ENCODE data around the gene KY. TPM values are rescaled to one million over a fixed set of nuclear protein-coding genes. Genes with fewer than 3 reads are reported as not detected.
"Not testable (repeated sequence)": the region's sequence is repeated elsewhere in the genome, so short reads cannot be mapped to it uniquely, and the experiment has no call there.

The KY gene
- polyA plus RNA-seq, 5 donors = 0.58 to 6.1 (median 1.9) TPM

DNA sequence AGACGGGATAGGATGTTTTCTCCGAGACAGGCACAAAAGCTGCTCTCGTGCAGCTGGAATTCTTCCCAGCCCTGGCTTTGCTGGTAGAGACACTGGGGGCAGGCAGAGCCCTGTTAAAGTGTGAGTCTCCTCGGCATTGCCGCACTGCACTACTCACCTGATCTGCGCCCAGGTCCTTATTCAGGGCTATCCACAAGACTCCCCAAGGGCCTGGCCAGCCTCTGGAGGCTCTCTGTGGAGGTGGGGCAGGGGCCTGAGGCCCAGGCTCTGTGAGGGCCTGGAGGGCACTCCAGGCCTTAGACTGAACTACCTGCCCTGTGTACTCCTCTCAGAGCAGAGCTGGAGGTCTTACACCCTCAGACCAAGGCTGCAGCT lies 48.4 kb downstream of the KY start:
- no peak for DNase-seq

DNA sequence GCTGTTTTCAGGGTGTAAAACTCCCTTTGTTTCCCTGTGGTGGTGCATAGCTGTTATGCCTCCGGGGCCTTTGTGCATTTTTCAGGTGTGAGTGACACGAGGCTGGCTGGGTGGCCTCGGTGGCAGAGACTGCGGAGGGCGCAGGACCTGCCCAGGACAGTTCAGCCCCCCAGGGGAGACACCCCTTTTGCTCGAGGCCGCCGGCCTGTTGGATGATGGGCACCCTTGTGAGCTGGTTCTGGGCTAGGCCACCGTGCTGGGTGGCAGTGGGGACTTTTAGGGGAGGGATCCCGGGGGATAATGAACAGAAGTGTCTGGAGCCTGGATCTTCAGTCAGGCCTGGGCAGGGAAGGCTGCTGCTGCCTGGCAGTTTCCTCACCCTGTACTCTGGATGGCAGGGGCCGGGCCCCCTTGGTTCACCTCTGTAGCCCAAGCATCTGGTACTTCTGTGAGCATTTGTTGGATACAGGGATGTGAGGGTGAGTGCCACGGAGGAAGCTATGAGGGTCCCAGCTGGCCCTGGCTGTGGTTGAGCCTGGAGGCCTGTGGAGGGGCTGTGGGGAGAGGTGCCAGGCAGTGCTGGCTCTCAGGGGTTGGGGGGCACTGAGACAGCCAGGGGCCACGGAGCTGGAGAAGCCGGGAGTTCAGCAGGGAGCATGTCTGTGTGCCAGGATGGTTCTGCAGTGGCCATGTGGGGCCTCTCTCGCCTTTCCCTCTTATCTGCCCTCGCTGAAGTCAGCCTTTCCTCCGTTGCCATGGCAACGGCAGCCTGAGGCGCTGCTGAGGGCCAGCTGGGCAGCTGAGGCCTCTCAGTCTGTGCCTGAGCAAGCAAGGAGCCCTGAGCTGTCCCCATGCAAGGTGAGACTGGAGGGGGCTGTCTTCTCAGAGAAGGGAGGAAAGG lies 49.0 kb downstream of the KY start:
- peak; percentile 78 to 82 for DNase-seq

DNA sequence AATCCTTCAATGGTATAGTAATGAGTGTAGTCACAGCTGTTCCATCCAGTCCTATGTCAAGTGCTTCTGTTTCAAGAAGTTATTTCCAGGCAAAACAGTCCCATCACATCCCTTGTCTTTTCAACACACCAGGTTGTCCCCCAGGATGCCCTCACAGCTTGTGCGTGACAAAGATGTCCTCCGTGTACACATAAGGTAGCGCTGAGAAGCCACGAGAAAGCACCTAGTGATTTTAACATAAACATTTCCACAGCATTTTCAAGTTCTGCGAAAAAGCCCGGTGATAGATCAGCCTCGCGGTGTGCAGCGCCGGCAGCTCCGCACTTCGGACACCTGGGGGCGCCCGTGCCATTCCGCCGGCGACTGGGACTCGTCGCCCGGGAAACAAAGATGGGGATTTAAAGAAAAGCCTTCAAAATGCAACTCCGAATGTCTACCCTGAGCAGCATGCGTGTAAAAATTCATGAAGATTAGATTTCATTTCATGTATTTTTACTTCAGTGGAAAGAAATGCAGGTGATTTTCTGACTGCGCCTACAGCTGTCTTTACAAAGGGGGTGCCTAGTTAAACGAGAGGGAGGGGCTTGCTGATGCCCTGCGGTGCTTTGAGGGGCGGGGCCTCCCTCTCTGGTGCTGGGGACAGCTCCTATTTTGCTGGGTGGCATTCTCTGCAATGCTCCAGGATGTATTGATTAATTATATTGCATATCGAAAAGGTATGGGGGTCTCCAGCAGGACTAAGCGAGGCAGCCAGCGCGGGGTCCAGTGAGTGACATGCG lies 49.9 kb downstream of the KY start:
- peak; percentile 56 to 70 for DNase-seq

DNA sequence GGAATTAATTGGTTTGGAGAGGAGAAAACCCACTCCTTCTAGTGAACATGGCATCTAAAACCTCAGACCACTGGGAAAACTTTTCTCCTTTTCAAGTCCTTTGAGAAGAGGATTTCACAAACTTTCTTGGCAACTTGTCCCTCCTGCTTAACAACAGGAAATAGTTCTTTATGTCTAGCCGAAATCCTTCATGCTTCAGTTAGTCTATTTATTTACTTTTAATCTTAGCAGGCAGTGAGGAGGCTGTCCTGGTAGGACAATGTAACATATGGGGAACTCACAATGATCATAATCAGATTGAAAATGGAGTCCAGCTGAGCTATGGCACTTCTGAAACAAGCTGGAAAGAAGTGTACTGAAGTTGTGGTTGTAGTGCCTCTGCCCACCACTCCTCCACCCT lies 50.6 kb downstream of the KY start:
- no peak for DNase-seq

DNA sequence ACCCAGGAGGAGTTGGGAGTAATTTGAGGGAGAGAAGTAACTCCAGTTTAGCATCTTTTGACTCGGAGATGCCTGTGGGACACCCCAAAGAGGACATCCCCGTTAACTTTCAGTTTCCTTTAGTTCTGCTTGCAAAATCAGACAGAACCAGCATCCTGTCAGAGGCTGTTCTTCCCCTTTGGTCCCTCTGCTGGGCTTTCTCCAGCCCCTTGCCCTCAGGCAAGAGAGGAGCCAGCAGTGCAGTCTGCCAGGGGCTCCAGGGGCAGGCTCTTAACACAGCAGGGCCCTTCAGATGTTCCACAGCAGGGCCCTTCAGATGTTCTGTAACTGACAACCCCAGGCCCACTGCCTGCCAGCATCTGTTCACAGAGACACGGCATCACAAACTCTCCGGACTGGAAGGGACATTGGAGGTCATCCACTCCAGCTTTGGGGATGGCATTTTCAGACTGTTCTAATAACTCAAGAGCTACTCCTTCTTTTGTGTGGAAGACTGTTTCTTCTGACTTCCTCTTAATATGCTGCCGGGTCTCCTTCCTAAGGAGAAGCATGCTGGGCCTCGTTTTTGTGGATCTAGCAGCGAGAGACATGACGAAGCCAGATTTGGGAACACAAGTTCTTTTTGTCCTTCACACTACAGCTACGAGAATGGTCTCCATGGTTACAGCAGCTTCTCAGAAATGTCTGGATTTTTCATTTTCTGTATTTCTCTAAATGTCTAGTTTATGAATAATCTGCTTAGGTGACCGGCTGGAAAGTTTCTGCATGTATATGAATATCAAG lies 51.9 kb downstream of the KY start:
- no peak for DNase-seq

DNA sequence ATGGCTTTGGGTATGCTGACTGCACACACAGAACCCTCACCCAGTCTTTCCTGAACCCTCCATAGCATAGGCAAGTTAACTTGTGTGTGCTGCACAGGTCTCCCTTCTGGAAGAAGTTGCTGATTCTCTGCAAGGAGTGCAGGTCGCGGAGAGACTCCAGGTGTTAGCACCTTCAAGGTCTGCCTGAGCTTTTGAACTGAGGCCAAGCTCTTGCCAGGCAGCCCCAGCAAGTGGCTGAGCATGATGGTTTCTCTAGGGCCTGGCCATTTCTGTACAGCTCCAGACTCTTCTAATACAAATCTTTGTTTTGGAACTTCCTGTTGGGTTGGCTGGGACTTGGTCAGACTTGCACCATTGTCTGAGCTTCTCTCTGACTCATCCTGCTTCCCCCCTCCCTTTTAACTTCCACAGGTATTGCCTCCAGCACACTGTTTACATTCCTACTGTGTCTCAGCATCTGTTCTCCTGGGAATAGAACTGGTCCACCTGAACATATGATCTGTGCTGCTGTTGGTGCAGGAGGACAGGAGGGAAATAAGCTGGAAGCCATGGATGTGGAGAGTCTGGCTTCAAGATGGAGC lies 53.3 kb downstream of the KY start:
- no peak for DNase-seq

DNA sequence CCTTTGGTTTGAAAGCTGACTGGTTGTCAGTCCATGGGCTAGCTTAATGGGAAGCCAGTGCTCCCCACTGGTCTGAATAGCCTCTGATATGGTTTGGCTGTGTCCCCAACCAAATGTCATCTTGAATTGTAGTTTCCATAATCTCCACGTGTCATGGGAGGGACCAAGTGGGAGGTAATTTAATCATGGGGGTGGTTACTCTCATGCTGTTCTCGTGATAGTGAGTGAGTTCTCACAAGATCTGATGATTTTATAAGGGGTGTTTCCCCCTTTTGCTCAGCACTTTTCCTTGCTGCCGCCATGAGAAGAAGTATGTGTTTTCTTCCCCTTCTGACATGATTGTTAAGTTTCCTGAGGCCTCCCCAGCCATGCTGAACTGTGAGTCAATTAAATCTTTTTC lies 55.8 kb downstream of the KY start:
- DNase-seq = not testable (repeated sequence)

DNA sequence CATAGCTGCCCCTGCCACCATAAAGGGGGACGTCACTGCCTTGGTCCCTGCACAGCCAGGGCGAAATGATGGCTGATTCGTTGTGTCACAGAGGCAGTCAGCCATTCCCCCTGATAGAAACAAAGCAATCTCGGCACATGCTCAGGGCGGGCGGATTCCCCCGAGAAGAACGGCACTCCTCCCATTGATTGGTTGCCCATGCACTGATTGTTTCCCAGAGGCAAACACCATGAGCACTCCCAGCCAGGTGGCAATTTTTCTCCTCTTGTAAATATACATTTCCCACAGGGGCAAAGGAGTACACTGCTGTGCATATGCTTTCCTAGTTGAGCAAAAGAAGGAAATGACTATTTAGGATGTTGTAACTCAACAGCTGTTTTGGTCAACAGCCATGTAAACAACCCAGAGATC lies 56.5 kb downstream of the KY start:
- DNase-seq = peak; percentile 25 to 27

DNA sequence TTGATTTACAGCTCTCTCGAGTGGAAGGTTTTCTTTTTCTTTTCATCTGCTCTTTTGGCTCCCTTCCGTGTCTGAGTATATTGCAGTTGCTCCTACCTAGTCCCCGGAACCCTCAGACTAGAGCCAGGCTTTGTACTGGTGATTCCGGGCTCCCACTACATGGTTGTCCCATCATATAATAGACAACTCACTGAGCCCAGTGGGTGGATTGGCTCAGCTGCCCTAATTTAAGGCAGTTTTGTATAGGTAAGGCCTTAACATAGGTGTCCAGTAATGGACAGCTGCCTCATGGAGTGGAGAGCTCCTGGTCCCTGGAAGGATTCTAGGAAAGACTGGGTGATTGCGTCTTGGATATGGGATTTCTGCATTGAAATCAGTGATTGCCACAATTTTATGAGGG lies 58.0 kb downstream of the KY start:
- no peak for DNase-seq

DNA sequence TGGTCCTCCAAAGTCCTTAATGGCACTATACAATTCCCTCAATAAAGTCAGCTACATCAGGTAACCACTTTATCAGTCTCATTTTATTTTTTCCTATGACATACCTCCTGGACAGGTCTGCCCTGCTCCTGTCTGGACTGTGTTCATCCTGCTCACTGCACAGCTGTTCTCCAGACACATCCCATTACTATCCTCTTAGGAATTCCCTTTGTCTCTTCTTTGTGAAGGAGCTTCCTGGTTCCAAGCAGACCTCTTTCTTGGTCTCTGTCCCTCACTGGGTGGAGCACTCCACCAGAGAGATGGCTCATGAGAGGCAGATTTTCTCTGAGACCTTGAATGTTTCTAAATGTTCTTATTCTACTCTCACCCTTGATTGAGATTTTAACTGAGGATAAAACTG lies 60.1 kb downstream of the KY start:
- no peak for DNase-seq

DNA sequence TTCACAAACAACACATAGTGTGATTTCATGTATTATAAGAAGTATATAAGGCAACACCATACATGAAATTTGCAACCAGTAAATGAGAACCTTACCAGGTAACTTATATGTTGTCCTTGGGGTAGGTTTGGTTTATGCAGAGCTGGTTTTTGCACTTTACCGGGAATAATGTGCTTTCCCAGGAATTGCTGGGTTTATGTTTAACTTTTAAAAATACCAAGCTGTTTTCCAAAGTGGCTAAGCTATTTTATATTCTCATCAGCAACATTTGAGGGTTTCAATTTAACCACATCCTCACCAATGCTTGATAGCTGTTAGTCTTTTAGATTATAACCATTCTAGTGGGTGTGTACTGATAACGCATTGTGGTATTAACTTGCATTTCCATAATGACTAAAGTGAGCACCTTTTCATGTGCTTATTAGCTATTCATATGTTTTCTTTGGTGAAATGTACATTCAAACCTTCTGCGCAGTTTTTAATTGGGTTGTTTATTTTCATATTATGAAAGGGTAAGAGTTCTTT lies 71.6 kb downstream of the KY start:
- DNase-seq = no peak

DNA sequence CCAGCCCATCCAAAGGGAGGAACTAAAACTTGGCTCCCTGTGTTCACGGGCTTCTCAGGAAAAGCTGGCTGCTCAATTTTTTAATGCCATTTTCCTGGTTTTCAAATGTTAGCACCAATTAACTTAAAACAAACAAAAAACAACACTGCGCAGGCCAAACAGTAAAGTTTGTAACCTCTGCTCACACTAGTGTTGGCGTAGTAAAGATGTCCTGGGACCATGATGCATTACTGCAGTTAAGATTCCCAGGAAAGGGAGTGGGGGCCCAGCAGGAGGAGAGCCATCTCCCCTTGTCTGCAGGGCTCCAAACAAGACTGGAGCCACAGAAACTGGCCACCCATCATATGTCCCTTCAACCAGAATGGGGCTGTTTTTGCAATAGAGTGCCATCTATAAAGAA lies 74.0 kb downstream of the KY start:
- DNase-seq = no peak

DNA sequence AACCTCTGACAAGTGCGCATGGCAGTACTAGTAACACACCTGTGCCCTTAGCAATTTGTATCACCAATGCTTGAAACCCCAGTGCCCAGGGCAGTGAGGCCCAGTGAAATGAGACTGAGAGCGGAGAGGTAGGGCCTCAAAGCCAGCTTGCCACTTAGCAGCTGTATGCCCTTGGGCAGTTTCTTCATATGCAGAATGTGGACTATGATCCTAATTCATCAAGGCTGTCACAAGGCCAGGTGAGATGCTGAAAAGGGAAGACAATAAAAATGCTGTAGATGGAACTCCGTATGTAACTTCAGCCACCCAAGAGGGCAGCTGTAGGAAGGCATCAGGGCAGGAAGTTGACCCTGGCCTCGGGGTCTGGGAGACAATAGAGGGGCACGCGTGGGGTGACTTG lies 74.4 kb downstream of the KY start:
- no peak for DNase-seq

DNA sequence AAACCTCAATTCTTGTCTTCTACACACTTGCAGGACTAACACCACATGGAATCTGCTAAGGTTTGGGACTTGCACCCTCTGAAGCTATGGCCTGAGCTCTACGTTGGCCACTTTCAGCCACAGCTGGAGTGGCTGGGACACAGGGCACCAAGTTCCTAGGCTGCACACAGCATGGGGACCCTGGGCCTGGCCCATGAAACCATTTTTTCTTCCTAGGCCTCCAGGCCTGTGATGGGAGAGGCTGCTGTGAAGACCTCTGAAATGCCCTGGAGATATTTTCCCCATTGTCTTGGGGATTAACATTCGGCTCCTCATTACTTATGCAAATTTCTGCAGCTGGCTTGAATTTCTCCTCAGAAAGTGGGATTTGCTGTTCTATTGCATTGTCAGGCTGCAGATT lies 80.9 kb downstream of the KY start:
- DNase-seq = not testable (repeated sequence)

DNA sequence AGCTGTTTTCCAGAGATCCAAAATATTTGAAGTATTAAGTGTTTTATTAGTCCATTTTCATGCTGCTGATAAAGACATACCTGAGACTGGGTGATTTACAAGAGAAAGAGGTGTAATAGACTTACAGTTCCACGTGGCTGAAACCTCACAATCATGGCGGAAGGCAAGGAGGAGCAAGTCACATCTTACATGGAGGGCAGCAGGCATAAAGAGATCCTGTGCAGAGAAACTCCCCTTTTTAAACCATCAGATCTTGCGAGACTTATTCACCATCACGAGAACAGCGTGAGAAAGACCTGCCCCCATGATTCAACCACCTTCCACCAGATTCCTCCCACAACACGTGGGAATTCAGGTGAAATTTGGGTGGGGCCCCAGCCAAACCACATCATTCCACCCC lies 82.0 kb downstream of the KY start:
- no peak for DNase-seq

DNA sequence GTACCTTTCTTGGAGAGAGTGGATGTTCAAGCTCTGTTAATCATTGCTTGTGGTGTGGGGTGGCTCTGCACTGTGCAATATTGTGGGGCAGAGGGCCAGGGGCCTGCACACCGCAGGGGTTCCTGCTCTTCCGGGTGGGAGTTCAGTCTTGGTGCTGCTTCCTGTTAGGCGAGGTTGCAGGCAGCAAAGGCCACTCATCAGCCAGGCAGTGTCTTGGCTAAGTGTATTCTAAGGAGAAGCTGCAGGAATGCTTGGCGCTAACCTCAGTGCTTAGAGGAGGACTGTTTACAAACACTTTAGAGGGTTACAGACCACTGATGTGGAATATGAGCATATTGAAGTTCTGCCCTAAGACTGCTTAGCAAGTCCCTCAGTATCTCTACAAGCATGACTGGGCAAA lies 83.2 kb downstream of the KY start:
- peak in 1 of 2 donors; percentile 4 for DNase-seq

DNA sequence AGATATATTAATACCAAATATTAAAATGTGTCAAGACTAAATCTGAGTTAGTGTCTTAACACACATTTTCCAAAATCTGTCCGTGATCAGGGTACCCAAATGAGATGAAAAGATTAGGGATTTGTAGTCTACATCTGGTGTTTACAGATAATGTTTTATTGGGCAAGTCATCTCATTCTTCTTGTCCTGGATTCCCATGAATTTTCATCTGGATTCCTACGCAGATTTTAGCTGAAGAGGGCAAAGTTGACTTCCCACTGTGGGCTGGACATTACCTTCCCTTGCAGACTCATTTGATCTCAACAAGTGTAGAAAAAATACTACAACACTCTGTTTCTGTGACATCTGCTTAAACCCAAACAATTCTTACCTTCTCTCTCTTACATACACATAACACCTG lies 85.8 kb downstream of the KY start:
- no peak for DNase-seq

DNA sequence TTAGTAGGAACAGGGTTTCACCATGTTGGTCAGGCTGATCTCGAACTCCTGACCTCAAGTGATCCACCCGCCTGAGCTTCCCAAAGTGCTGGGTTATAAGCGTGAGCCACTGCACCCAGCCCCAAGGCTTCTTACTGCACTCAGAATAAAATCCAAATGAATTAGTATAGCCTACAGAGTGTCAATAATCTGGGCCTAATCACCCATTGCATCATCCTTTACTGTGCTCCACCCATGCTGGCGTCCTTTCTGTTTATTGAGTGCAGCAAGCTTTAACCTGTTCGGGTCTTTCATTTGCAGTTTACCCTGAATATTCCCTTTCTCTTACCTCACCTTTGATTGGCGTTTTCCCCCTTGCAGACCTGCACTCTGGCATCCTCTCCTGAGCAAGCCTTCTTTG lies 87.2 kb downstream of the KY start:
- no peak for DNase-seq

DNA sequence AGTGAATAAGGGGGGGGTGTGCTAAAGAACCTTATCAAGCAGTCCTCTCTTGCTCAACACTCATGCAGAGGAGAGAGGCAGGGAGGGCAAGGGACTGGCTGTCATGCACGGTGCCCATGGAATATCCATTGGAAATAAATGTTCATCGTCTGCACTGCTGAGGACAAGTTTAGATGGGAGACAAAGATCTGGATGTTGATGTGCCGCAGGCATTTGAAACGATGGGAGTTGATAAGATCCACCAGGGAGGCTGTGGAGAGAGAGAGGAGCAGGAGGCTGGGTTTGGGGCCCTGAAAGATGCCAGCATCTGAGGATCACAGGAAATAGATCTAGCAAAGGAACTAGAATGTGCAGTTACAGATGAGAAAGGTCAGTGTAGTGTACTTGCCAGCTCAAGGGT lies 88.8 kb downstream of the KY start:
- no peak for DNase-seq

DNA sequence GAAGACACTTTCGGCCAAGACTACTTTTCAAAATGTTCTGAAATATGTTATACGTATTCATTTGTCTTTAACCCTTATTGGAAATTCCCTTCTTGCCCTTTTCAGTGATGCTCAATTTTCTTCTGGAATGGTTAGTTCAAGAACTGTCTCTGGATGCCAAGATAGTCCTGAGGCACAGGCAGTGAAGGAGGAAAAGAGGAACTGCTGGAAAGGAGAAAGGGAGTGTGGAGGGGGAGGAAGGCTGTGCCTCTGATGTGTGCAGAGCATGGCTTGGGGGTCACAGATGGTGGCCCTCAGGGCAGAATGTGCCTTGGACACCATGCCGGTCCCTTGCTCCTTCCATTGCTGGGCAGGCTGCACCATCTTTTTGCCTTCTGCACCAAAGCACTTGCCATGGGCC lies 91.2 kb downstream of the KY start:
- no peak for DNase-seq
